Endothelial cell of umbilical vein (primary cell): ENCODE data around the gene FMNL2. TPM values are rescaled to one million over a fixed set of nuclear protein-coding genes. Genes with fewer than 3 reads are reported as not detected.

Experiments
- BruUV-seq: library from RNA; stranded (reverse); fragments of 400-500 nt; replicated peaks from 2 replicates; lab custom pipeline; 2021; lab: Mats Ljungman, UMichigan
- CTCF ChIA-PET: fragments of 300-600, 350-600 bp; sonication (Branson Sonifier 250); formaldehyde crosslinking; loops from one replicate; lab custom pipeline; 2021; ENCODE audit warnings: antibody characterized with exemption, inconsistent platforms; lab: Charles Lee
- POLR2A ChIA-PET: fragments of 300-600, 350-600 bp; sonication (Branson Sonifier 250); formaldehyde crosslinking; loops from one replicate; lab custom pipeline; 2021; ENCODE audit warnings: antibody characterized with exemption, inconsistent platforms; lab: Charles Lee
- DNase-seq: peaks from one replicate; pipeline ENCODE4 v3.0.0-alpha.2; 2011; ENCODE audit warnings: low read depth, low spot score
- FAIRE-seq: peaks from 2 replicates; lab custom pipeline; 2011; peaks lifted over from hg19 to GRCh38; lab: Jason Lieb, UNC
- H2AFZ ChIP-seq: 2 replicates; pipeline ENCODE4 v1.6.0; 2012; ENCODE audit warnings: low read depth, low read length, control low read depth, inconsistent platforms
- H3K27ac ChIP-seq: 2 replicates; pipeline ENCODE4 v1.5.1; 2011; ENCODE audit warnings: low read depth, mild to moderate bottlenecking, control low read depth, low read length, moderate library complexity; ENCODE audit not compliant: insufficient read depth
- H3K27me3 ChIP-seq, 2 experiments: 2 replicates each; pipeline versions ENCODE4 v1.6.0 to v1.6.1; 2011; ENCODE audit warnings: low read length in 2 of 2, mixed read lengths in 1 of 2; ENCODE audit not compliant: control insufficient read depth in 2 of 2, insufficient read depth in 2 of 2
- H3K36me3 ChIP-seq, 2 experiments: 2 replicates in 1 of 2; 3 replicates in 1 of 2; pipeline ENCODE4 v1.5.1; 2011; ENCODE audit warnings: low read length in 2 of 2, mild to moderate bottlenecking in 1 of 2, moderate library complexity in 1 of 2; ENCODE audit not compliant: control insufficient read depth in 2 of 2, insufficient read depth in 2 of 2; ENCODE audit errors: extremely low read depth in 1 of 2
- H3K4me1 ChIP-seq: 3 replicates; pipeline ENCODE4 v1.5.1; 2011; ENCODE audit warnings: mild to moderate bottlenecking, low read length; ENCODE audit not compliant: control insufficient read depth, insufficient read depth; ENCODE audit errors: extremely low read depth
- H3K4me2 ChIP-seq: 2 replicates; pipeline ENCODE4 v1.6.1; 2011; ENCODE audit warnings: low read length, control low read depth, mixed read lengths; ENCODE audit not compliant: insufficient read depth
- H3K4me3 ChIP-seq, 3 experiments: fragments of 200-600 bp in 1 of 3; sonication (generic), shearing (Covaris generic) in 1 of 3; replicated peaks in 1 of 3; 2 replicates each; pipeline ENCODE4 v1.5.1; 2011 to 2016; ENCODE audit warnings: control low read depth in 3 of 3, low read length in 3 of 3, mild to moderate bottlenecking in 2 of 3, inconsistent platforms in 1 of 3, low read depth in 1 of 3, moderate library complexity in 1 of 3; ENCODE audit not compliant: insufficient read depth in 1 of 3
- H3K79me2 ChIP-seq: 2 replicates; pipeline ENCODE4 v1.6.0; 2012; ENCODE audit warnings: low read length, inconsistent platforms; ENCODE audit not compliant: control insufficient read depth, insufficient read depth
- H3K9ac ChIP-seq: replicated peaks from 2 replicates; pipeline ENCODE3; 2011; ENCODE audit warnings: low read length, control low read depth; ENCODE audit not compliant: insufficient read depth; ENCODE audit errors: extremely low read depth
- H3K9me1 ChIP-seq: replicated peaks from 3 replicates; pipeline ENCODE4 v1.6.0; 2011; ENCODE audit warnings: mild to moderate bottlenecking, low read length; ENCODE audit not compliant: control insufficient read depth, insufficient read depth; ENCODE audit errors: extremely low read depth
- H3K9me3 ChIP-seq: replicated peaks from 2 replicates; pipeline ENCODE4 v1.5.1; 2012; ENCODE audit warnings: low read length, inconsistent platforms; ENCODE audit not compliant: control insufficient read depth, insufficient read depth
- H4K20me1 ChIP-seq: replicated peaks from 2 replicates; pipeline ENCODE3; 2011; ENCODE audit warnings: mild to moderate bottlenecking, low read length; ENCODE audit not compliant: control insufficient read depth, insufficient read depth; ENCODE audit errors: extremely low read depth
- EZH2 ChIP-seq: IDR thresholded peaks from 2 replicates; pipeline ENCODE4 v1.6.1; 2012; ENCODE audit warnings: borderline replicate concordance, low read depth, mild to moderate bottlenecking, moderate library complexity, low read length, inconsistent platforms; ENCODE audit not compliant: severe bottlenecking
- FOS ChIP-seq: IDR thresholded peaks from 2 replicates; pipeline ENCODE4 v1.6.1; 2011; ENCODE audit warnings: mild to moderate bottlenecking, low read length, moderate library complexity, borderline replicate concordance; ENCODE audit not compliant: insufficient read depth
- GATA2 ChIP-seq: IDR thresholded peaks from 2 replicates; pipeline ENCODE4 v1.7.0; 2011; ENCODE audit warnings: low read depth, mild to moderate bottlenecking, moderate library complexity, mixed read lengths, low read length; ENCODE audit not compliant: insufficient read length, insufficient read depth
- JUN ChIP-seq: IDR thresholded peaks from 2 replicates; pipeline ENCODE4 v1.6.1; 2011; ENCODE audit warnings: borderline replicate concordance, low read depth; ENCODE audit not compliant: insufficient read length, insufficient read depth
- MYC ChIP-seq: IDR thresholded peaks from one replicate; pipeline ENCODE4 v1.6.1; 2011; ENCODE audit warnings: mild to moderate bottlenecking, low read depth, low read length
- POLR2A ChIP-seq: IDR thresholded peaks from 2 replicates; pipeline ENCODE4 v1.6.1; 2012; ENCODE audit warnings: low read depth, mild to moderate bottlenecking, control low read depth, low read length
- POLR2AphosphoS5 ChIP-seq: IDR thresholded peaks from 2 replicates; pipeline ENCODE4 v1.6.1; 2012; ENCODE audit warnings: low read depth, mild to moderate bottlenecking, control low read depth, low read length, moderate library complexity; ENCODE audit not compliant: insufficient read depth
- dilution Hi-C: fragments of 300-500 bp; cut with MboI; formaldehyde crosslinking; loops from one replicate; pipeline ENCODE4 v1.15.0; 2019; ENCODE audit warnings: low sequenced_read_pairs; ENCODE audit not compliant: extremely low pct_ligation_motif_present
- intact Hi-C: fragments of 100-400 bp; cut with micrococcal nuclease; formaldehyde crosslinking; loops from one replicate; pipeline ENCODE4 v1.10.0; 2022
- polyA plus RNA-seq, 4 experiments: library from polyadenylated mRNA; depleted of rRNA in 3 of 4; stranded (reverse) in 3 of 4; unstranded in 1 of 4; fragments of >200 nt; gene quantifications; 2 replicates each; pipeline versions ENCODE4 v1.2.1 to v1.2.3, GENCODE V29; 2011 to 2012; ENCODE audit warnings: missing spikeins in 1 of 4
- total RNA-seq: library from RNA; stranded (reverse); gene quantifications from 2 replicates; pipeline ENCODE4 v1.2.3, GENCODE V29; 2021
- TF ChIP-seq, protein P1 (sequence below): IDR thresholded peaks from 2 replicates; pipeline ENCODE4 v1.6.1; 2011; ENCODE audit not compliant: insufficient read depth, insufficient read length
- TF ChIP-seq, protein P2 (sequence below), 2 donors: IDR thresholded peaks; 1 replicate in 1 of 2; 2 replicates in 1 of 2; pipeline ENCODE4 v1.5.1; 2011; ENCODE audit warnings: low read length in 2 of 2, mild to moderate bottlenecking in 2 of 2, moderate library complexity in 2 of 2, control low read depth in 1 of 2, inconsistent platforms in 1 of 2, low read depth in 1 of 2; ENCODE audit not compliant: insufficient read depth in 1 of 2; ENCODE audit errors: extremely low read depth in 1 of 2

The FMNL2 gene
- total and polyA plus RNA-seq, 2 donors (not counting 3 experiments of a cell fraction or from before 2014, with no cell fraction given): 8.3 to 28.0 TPM

DNA sequence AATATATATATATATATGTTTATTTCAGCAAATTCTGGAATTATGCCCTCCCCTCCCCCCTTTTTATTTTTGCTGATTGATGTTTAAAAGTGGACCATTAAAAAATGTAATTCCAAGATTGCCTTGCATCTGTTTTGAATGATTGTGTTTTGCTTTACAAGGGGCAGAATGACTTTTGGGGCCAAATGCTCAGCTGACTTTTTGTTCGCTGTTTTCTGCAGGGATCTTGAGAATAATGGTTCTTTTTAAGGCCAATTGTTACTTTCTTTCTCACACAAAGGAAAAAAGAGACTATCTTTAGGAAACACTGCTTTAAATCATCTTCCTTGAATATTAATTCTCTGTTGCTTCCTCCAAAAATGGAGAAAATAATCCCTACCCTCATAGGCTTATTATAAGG is 95.9 kb downstream of the FMNL2 start:
- no peak overlapping the region for H2AFZ ChIP-seq
- no peak overlapping the region for H3K4me2 ChIP-seq
- no peaks in the 10 kb centered on the region for H3K4me1 ChIP-seq
- no peaks in the 10 kb centered on the region for H3K9me1 ChIP-seq
- TF ChIP-seq EZH2 (no peak), FOS (no peak), MYC (no peak), GATA2 (no peak), JUN (no peak), POLR2A (no peak), POLR2AphosphoS5 (no peak)
- TF ChIP-seq, protein P1, sequence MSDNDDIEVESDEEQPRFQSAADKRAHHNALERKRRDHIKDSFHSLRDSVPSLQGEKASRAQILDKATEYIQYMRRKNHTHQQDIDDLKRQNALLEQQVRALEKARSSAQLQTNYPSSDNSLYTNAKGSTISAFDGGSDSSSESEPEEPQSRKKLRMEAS: no peak
- TF ChIP-seq, protein P2, sequence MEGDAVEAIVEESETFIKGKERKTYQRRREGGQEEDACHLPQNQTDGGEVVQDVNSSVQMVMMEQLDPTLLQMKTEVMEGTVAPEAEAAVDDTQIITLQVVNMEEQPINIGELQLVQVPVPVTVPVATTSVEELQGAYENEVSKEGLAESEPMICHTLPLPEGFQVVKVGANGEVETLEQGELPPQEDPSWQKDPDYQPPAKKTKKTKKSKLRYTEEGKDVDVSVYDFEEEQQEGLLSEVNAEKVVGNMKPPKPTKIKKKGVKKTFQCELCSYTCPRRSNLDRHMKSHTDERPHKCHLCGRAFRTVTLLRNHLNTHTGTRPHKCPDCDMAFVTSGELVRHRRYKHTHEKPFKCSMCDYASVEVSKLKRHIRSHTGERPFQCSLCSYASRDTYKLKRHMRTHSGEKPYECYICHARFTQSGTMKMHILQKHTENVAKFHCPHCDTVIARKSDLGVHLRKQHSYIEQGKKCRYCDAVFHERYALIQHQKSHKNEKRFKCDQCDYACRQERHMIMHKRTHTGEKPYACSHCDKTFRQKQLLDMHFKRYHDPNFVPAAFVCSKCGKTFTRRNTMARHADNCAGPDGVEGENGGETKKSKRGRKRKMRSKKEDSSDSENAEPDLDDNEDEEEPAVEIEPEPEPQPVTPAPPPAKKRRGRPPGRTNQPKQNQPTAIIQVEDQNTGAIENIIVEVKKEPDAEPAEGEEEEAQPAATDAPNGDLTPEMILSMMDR (IDR thresholded peaks at IDR 0.05; ENCODE audit: extremely low read depth in 1 of 2, insufficient read depth in 1 of 2, low read depth in 1 of 2, low read length in 2 of 2): no peak
- no peaks in the 10 kb centered on the region for H3K27me3 ChIP-seq
- BruUV-seq: no TSS peak
- no peak overlapping the region for H3K4me3 ChIP-seq
- POLR2A ChIA-PET: no interaction called here
- no peak overlapping the region for H3K9ac ChIP-seq
- H4K20me1 ChIP-seq: no peaks in the 10 kb centered on the region
- peaks cover 6% of the 10 kb centered on the region for H3K79me2 ChIP-seq
- no peak overlapping the region for H3K27ac ChIP-seq
- intact Hi-C loops (no loop called here), dilution Hi-C loops (no loop called here)
- FAIRE-seq (no peak), DNase-seq (no peak)
- H3K36me3 ChIP-seq: no peaks in the 10 kb centered on the region
- CTCF ChIA-PET: interaction anchor here (1.3 kb wide), 1 partner anchor 10 kb away, joined by 3 read pairs; no protein-coding TSS in a partner anchor
- H3K9me3 ChIP-seq: no peaks in the 10 kb centered on the region
